Measurements from ENCODE around the gene PTGES3L.
A peak's percentile ranks its signal among the peaks of the same experiment; 100 is the strongest.

The PTGES3L gene

DNA sequence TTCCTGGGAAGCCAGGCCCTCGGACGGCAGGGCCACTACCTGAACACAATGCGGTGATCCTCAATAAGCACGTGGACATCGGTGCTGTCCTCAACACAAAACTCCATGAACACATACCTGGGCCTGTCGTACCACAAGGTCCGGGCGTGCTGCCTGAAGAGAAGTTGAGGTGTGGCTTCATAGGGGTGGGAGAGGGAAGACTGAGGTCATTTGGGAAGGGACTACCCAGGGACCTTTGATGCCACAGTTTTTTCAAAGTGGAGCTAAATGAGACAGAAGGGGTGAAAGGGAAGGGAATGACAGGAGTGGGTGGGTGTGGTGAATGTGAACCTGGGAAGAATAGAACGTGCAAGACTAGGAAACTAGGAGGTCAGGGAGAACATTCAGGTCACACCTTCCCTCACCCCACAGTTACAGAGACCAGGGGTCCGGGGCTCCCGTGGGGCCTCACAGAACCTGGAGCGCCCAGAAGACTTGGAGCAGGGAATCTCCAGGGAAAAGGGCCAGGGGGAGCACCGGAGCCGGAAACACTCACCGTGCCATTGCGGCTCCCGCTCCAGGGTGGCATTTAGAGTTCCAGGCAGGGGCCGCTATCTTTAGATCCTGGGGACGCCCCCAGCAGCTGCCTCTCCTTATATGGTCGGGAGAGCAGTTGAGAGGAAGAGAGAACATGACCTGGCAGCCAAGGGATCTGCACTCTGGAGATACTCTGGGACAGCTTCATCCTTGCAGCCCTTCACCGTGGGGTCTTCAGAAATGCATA is at the start of gene PTGES3L:
Gene PTGES3L (minus strand): TSS at position 570 of the 763 bp plus-strand sequence. CDS start 27 bp downstream, at position 543.
- DNase-seq = no peak

DNA sequence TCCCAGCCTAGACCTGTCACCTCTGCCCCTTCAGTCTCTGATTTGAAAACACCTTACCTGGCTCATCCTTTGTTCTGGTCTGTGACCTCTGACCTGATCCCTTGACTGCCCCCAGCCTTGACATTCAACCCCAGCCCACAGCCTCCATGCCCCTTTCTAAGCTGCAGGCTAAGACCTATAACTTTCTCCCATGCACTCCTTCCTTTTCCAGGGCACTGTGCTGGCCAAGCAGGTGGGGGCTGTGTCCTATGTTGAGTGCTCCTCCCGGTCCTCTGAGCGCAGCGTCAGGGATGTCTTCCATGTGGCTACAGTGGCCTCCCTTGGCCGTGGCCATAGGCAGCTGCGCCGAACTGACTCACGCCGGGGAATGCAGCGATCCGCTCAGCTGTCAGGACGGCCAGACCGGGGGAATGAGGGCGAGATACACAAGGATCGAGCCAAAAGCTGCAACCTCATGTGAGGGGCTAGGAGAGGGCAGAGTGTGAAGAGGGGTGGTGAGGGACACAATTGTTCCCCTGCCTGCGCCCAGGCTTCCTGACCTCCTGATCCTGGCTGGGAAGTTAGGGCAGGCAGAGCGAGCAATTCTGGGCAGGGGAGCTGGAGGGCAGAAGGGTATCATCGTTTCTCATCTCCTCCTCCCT is 48.5 kb upstream of the PTGES3L start:
- no peak for DNase-seq

DNA sequence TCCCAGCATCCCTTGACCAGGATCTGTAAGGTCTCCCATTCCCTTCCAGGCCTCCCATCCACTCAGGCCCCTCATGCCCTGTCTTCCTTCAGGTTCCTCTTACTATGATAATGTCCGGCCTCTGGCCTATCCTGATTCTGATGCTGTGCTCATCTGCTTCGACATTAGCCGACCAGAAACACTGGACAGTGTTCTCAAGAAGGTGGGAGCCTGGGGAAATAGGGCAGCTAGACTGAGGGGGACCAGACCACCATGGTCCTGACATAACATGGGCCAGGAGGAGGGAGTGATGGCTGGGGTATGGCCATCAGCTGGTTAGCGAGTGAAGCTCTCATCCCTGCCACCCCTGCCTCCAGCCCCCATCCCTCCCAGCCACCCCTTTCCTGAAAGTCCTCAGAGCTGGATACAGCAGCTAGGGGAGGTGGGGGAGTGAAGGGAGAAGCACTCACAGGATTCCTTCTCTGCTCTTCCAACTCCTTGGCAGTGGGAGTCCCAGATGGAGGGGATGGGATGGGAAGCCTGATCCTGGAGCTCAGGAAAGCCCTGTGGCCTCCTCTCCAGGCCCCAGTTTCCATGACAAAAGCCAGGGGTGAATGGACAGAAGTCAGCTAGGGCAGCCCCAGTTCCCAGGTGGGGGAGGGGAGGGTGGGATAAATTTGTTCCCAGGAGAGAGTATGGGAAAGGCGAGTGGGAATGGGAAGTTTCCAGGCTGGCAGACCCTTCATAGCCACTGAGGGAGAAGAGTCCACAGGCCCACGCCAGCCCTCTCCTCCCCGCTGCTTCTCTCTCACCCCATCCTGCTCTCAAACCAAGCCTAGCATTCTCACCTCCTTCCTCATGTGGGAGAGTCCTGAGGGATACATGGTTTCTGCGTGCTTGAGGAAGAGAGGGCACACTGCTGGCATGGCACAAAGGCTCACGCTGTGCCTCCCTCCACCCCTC is 47.5 kb upstream of the PTGES3L start:
- no peak for DNase-seq

GRCh38 chr17:43026595-43026994 is 46.7 kb upstream of the PTGES3L start:
- no peak for DNase-seq

- no peak for DNase-seq
These were observed 46.1 kb upstream of the PTGES3L start for GRCh38 chr17:43025766-43026537.

- no peak for DNase-seq
These were observed 45.4 kb upstream of the PTGES3L start for GRCh38 chr17:43025290-43025657.

GRCh38 chr17:43024407-43025289 is 44.8 kb upstream of the PTGES3L start, which contains the start of gene RND2:
TSS of gene RND2 (plus strand) at chr17:43025231. CDS start at chr17:43025348, 117 bp downstream.
- DNase-seq = peak; percentile 87

- peak; percentile 68 for DNase-seq
These were observed 42.0 kb upstream of the PTGES3L start, which contains the start of gene VAT1 for GRCh38 chr17:43021741-43022512. TSS of gene VAT1 (minus strand) at chr17:43022385. CDS start at chr17:43022322, 63 bp downstream.

DNA sequence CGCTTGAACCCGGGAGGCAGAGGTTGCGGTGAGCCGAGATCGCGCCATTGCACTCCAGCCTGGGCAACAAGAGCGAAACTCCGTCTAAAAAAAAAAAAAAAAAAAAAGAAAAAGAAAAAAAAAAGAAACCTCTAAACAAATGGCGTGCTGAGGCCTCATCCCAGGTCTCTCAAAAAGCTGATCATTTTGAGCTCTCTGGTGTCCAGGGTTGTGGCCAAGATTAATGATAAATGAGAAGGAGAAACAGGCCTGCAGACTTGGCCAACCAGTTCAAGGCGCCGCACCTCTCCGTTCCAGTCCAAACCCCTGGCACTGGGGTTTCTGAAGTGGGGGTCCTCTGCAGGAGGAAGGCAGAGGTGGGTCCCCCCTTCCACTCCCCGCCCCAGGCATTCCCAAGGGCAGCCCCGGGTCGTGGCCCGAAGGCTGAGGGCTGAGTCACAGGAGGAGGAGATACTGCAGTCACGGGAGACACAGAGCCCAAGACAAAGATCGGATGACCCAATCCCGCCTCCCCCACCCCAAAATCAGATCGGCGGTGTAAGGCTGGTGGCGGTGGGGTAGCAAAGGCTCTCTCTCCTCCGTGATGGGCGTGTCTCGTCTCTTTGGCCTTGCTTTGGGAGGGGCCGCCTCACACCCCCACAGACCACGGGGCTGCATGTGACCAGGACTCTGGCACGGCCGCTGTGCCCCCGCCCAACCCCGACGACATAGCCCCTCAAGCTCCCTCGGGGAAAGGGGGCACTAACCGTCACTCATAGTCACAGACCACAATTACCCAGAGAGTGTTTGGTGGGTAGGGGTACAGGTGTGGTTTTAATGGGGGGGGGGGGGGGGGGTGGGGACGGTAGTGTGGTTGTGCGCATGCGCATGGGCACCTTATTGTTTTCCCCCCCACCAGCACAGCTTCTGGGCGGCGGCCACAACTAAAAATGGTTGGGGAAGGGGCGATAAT is 41.2 kb upstream of the PTGES3L start:
- DNase-seq = peak; percentile 42

DNA sequence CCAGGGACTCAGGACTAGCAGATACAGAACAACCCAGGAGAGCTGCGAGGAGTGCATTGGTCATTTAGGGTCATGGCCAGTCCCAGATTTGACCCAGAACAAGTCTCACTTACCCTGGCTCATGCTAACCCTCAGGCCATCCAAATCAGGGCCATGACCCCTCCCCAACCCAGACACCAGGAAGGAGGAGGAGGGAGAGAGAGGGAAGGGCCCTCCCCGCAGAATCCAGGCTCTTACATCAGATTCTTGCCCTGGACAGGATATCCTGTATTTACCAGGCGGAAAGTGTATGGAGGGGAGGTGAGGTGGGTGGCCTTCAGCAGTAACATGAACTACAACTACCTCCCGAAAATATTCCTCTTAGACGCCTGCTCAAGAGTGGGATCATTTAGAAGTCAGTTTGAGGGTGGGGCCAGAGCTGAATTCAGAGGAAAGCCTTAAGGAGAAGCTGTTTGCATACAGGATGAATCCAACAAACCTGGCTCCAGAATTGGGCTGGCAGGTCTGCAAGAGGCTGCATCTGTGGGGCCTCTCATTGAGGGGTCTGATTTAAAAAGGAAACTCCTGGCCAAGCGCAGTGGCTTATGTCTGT is 40.2 kb upstream of the PTGES3L start:
- DNase-seq = no peak

- DNase-seq = no peak
These were observed 39.5 kb upstream of the PTGES3L start for GRCh38 chr17:43019418-43019817.

DNA sequence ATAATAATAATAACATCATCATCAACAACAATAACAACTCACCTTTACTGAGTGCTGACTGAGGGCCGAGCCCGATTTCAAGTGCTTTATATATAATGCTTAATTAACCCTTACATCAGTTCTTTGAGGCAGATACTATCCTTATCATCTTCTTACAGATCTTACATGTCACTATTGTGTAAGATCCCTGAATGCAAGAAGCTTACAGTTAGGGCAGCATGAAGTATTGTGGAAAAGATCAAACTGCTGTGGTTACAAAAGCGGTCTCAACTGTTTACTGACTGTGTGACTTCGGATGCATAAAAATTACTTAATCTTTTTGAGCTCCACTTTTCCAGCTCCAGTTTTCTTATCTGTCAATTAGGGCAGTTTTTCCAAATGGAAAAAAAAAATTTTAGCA is 39.1 kb upstream of the PTGES3L start:
- no peak for DNase-seq

GRCh38 chr17:43018008-43018853 is 38.4 kb upstream of the PTGES3L start:
- DNase-seq = peak; percentile 61

GRCh38 chr17:43016216-43016615 is 36.3 kb upstream of the PTGES3L start:
- DNase-seq = no peak

GRCh38 chr17:43015579-43015978 is 35.7 kb upstream of the PTGES3L start:
- DNase-seq = no peak

DNA sequence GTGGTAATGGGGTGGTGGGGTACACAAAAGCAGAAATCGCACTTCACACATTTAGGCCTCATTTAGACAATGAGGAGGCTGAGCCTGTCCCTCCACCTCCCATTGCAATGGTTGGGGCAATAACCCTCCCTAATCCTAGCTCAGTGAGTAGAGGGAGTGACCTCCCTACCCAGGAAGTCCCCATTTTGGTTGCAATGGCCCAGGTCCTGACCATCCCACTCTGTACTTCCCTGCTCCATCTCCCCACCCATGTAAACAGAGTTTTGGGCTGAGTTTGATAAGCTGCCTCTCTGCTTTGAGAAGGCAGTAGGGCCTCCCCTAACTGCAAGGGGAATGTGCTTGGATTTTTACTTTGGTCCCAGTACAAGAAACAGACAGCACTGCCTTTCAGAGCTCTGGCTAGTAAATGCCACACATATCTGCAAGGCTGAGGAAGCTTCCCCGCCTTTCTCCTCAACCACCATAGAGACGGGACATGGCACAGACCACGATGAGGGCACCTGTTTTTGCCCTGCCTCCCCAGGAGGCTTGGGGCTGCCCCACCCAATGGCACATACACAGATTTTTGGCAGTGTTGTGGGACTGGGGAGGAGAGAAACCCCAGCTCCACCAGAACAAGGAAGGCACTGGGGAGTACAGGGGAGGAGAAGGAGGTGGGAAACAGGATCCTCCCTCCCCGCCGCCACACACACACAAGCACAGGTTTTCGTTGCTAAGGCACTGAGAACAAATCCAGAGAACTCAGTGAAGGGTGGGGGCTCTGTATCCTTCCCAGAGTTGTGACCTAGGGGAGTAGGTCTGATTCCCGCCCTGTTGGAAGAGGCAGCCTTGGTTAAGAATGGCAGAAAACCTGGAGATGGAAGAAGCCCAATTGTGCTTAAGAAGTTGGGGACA is 35.0 kb upstream of the PTGES3L start:
- no peak for DNase-seq
